HG02623 (cell line): ENCODE measurements around the gene RALGPS1.

ENCODE experiments used
- ATAC-seq: cut with Tn5 transposase; IDR thresholded peaks from one replicate; pipeline ENCODE4 v1.9.1; 2021; ENCODE audit warnings: moderate library complexity; ENCODE audit not compliant: unreplicated experiment

Gene RALGPS1

GRCh38 chr9:127182901-127183746 lies 268.5 kb downstream of the RALGPS1 start:
- no peak for ATAC-seq

GRCh38 chr9:127183814-127184582 lies 269.4 kb downstream of the RALGPS1 start:
- ATAC-seq: peak; percentile 52

GRCh38 chr9:127184641-127185040 lies 270.1 kb downstream of the RALGPS1 start:
- ATAC-seq: no peak

GRCh38 chr9:127185181-127185580 lies 270.6 kb downstream of the RALGPS1 start:
- ATAC-seq: no peak

- ATAC-seq: no peak
Observed at GRCh38 chr9:127185931-127186781, 271.6 kb downstream of the RALGPS1 start.

GRCh38 chr9:127186806-127187205 lies 272.2 kb downstream of the RALGPS1 start:
- ATAC-seq: no peak

- ATAC-seq: no peak
Observed at GRCh38 chr9:127187231-127187956, 272.8 kb downstream of the RALGPS1 start.

- ATAC-seq: no peak
Observed at GRCh38 chr9:127188396-127188795, 273.8 kb downstream of the RALGPS1 start.

GRCh38 chr9:127189628-127190027 lies 275.0 kb downstream of the RALGPS1 start:
- ATAC-seq: no peak

GRCh38 chr9:127192744-127193143 lies 278.2 kb downstream of the RALGPS1 start:
- ATAC-seq: no peak

- ATAC-seq: no peak
Observed at GRCh38 chr9:127193483-127193882, 278.9 kb downstream of the RALGPS1 start.

- no peak for ATAC-seq
Observed at GRCh38 chr9:127194881-127195713, 280.5 kb downstream of the RALGPS1 start.

GRCh38 chr9:127195976-127196825 lies 281.6 kb downstream of the RALGPS1 start:
- no peak for ATAC-seq

- no peak for ATAC-seq
Observed at GRCh38 chr9:127196826-127197145, 282.2 kb downstream of the RALGPS1 start.

GRCh38 chr9:127197186-127197860 lies 282.7 kb downstream of the RALGPS1 start:
- ATAC-seq: no peak

GRCh38 chr9:127197861-127198430 lies 283.4 kb downstream of the RALGPS1 start:
- ATAC-seq: no peak

GRCh38 chr9:127198587-127198986 lies 284.0 kb downstream of the RALGPS1 start:
- ATAC-seq: no peak
